HepG2 (cell line): ENCODE data around the gene ERLEC1. TPM values are rescaled to one million over a fixed set of nuclear protein-coding genes. Genes with fewer than 3 reads are reported as not detected.
A peak's percentile ranks its signal among the peaks of the same experiment; 100 is the strongest.

Source experiments
- BCLAF1 ChIP-seq: fragments of 450-650 bp; IDR thresholded peaks from 2 replicates; pipeline ENCODE4 v1.6.1; 2017; ENCODE audit warnings: mild to moderate bottlenecking
- FOXA3 ChIP-seq: IDR thresholded peaks from 2 replicates; pipeline ENCODE4 v1.6.1; 2016; ENCODE audit warnings: missing genetic modification reagents, missing compliant biosample characterization
- IRF2 ChIP-seq: IDR thresholded peaks from 2 replicates; pipeline ENCODE4 v1.6.1; 2018; ENCODE audit warnings: missing genetic modification reagents, missing compliant biosample characterization
- PRPF4 ChIP-seq: fragments of 200-400 bp; formaldehyde crosslinking; IDR thresholded peaks from 2 replicates; pipeline ENCODE4 v1.6.1; 2016; ENCODE audit warnings: low read length, low read depth; ENCODE audit not compliant: poor library complexity, severe bottlenecking
- RBFOX2 ChIP-seq: fragments of 200-400 bp; formaldehyde crosslinking; IDR thresholded peaks from 2 replicates; pipeline ENCODE4 v1.6.1; 2017; ENCODE audit warnings: low read depth, mild to moderate bottlenecking, low read length
- SP140L ChIP-seq: sonication (generic); formaldehyde crosslinking; IDR thresholded peaks from 2 replicates; pipeline ENCODE4 v1.4.0; 2020; ENCODE audit warnings: missing genetic modification reagents, borderline replicate concordance
- SSRP1 ChIP-seq: IDR thresholded peaks from 2 replicates; pipeline ENCODE4 v1.6.1; 2016; ENCODE audit warnings: control low read depth
- ZGPAT ChIP-seq: IDR thresholded peaks from 2 replicates; pipeline ENCODE4 v1.6.1; 2016; ENCODE audit warnings: mild to moderate bottlenecking
- ZNF121 ChIP-seq: sonication (generic); formaldehyde crosslinking; IDR thresholded peaks from 2 replicates; pipeline ENCODE4 v1.5.0; 2020; ENCODE audit warnings: mild to moderate bottlenecking, missing genetic modification reagents
- ZNF407 ChIP-seq: sonication (generic); formaldehyde crosslinking; IDR thresholded peaks from one replicate; pipeline ENCODE4 v1.5.1; 2020; ENCODE audit warnings: mild to moderate bottlenecking, missing genetic modification reagents; ENCODE audit errors: not compliant biosample characterization
- polyA plus RNA-seq, 8 experiments: library from polyadenylated mRNA; depleted of rRNA in 3 of 8; stranded (reverse) in 7 of 8; unstranded in 1 of 8; fragments of >200 nt; fragmentation: Illumina TruSeq in 4 of 8; extraction: Trizol in 4 of 8; gene quantifications; 2 replicates each; pipeline versions ENCODE4 v1.2.1 to v1.2.3, GENCODE V29; 2011 to 2016; ENCODE audit warnings: low read depth in 4 of 8, missing spikeins in 1 of 8, mixed read lengths in 1 of 8; ENCODE audit not compliant: insufficient read depth in 1 of 8
- total RNA-seq, 5 experiments: library from RNA; depleted of rRNA; stranded (reverse); fragments of >200 nt; fragmentation: Illumina TruSeq; extraction: Trizol; gene quantifications; 2 replicates each; pipeline ENCODE4 v1.2.3, GENCODE V29; 2016; ENCODE audit warnings: low read depth in 1 of 5
- TF ChIP-seq, protein P1 (sequence below): sonication (generic); formaldehyde crosslinking; IDR thresholded peaks from 2 replicates; pipeline ENCODE4 v1.4.0; 2020; ENCODE audit warnings: mild to moderate bottlenecking, missing genetic modification reagents
- TF ChIP-seq, protein P2 (sequence below): sonication (generic); formaldehyde crosslinking; IDR thresholded peaks from 2 replicates; pipeline ENCODE4 v1.9.0; 2021; ENCODE audit warnings: missing genetic modification reagents, borderline replicate concordance

Gene ERLEC1
- total and polyA plus RNA-seq, 2 of the 13 experiments (the other 11 are each of a cell fraction or from before 2014, with no cell fraction given): 87.3 to 88.4 TPM

- TF ChIP-seq SP140L (CRISPR knock-in tag) (peak; percentile 59; the same call in 1 of the 2 replicates), RBFOX2 (peak; percentile 62), ZNF121 (CRISPR knock-in tag) (no peak), IRF2 (CRISPR knock-in tag) (peak; percentile 67), SSRP1 (CRISPR knock-in tag) (no peak), BCLAF1 (no peak), ZNF407 (CRISPR knock-in tag) (no peak), FOXA3 (no peak), ZGPAT (CRISPR knock-in tag) (peak; percentile 53), PRPF4 (no peak)
- TF ChIP-seq, protein P1, sequence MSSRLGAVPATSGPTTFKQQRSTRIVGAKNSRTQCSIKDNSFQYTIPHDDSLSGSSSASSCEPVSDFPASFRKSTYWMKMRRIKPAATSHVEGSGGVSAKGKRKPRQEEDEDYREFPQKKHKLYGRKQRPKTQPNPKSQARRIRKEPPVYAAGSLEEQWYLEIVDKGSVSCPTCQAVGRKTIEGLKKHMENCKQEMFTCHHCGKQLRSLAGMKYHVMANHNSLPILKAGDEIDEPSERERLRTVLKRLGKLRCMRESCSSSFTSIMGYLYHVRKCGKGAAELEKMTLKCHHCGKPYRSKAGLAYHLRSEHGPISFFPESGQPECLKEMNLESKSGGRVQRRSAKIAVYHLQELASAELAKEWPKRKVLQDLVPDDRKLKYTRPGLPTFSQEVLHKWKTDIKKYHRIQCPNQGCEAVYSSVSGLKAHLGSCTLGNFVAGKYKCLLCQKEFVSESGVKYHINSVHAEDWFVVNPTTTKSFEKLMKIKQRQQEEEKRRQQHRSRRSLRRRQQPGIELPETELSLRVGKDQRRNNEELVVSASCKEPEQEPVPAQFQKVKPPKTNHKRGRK: no peak
- TF ChIP-seq, protein P2, sequence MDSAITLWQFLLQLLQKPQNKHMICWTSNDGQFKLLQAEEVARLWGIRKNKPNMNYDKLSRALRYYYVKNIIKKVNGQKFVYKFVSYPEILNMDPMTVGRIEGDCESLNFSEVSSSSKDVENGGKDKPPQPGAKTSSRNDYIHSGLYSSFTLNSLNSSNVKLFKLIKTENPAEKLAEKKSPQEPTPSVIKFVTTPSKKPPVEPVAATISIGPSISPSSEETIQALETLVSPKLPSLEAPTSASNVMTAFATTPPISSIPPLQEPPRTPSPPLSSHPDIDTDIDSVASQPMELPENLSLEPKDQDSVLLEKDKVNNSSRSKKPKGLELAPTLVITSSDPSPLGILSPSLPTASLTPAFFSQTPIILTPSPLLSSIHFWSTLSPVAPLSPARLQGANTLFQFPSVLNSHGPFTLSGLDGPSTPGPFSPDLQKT (CRISPR knock-in tag): no peak
These were observed 19.2 kb upstream of the ERLEC1 start, which contains the start of gene CHAC2 (continued) for GRCh38 chr2:53767405-53768241.
